ENCODE results near the gene CMTM7.

CMTM7 gene, protein sequence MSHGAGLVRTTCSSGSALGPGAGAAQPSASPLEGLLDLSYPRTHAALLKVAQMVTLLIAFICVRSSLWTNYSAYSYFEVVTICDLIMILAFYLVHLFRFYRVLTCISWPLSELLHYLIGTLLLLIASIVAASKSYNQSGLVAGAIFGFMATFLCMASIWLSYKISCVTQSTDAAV

DNA sequence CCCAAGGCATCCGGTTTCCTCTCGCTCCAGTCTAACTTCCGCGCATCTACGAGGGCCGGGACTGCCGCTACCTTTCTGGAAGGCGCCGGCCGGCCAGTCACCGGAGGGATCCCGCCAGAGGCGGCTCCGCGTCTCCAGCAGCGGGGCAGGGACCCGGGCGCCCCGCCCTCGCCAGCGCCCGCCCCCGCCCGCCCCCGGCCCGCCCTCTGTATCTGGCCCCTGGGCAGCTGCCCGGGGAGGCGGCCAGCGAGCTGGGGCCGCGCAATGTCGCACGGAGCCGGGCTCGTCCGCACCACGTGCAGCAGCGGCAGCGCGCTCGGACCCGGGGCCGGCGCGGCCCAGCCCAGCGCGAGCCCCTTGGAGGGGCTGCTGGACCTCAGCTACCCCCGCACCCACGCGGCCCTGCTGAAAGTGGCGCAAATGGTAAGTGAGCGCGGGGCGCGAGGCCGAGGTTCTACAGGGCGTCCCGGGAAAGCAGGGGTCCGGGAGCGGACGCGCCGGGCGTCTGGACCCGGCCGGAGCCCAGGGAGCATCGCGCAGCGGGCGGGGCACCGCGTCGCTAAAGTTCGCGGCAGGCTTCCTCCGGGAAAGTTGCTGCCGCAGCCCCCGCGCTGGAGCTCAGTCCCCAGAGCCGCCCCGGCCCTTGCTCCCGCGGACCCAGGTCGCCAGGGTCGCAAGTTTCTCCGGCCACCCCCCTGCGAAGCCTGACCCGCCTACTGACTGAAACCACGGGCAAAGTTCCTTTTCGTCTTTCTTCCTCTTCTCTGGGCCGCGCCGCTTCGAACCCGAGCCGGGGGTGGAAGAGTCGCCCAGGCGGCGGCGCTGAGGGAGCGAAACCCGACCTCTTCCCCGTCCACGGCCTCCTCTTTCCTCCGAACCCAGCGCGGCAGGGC lies at the start of gene CMTM7:
Gene CMTM7 (plus strand): TSS at position 211 of the 893 bp plus-strand sequence. CDS start 54 bp downstream, at position 265.
- DNase-seq (ENCODE audit: low read depth in 4 of 4, low spot score in 1 of 4), result peak in 2 of 4 experiments; percentile 31 to 55

DNA sequence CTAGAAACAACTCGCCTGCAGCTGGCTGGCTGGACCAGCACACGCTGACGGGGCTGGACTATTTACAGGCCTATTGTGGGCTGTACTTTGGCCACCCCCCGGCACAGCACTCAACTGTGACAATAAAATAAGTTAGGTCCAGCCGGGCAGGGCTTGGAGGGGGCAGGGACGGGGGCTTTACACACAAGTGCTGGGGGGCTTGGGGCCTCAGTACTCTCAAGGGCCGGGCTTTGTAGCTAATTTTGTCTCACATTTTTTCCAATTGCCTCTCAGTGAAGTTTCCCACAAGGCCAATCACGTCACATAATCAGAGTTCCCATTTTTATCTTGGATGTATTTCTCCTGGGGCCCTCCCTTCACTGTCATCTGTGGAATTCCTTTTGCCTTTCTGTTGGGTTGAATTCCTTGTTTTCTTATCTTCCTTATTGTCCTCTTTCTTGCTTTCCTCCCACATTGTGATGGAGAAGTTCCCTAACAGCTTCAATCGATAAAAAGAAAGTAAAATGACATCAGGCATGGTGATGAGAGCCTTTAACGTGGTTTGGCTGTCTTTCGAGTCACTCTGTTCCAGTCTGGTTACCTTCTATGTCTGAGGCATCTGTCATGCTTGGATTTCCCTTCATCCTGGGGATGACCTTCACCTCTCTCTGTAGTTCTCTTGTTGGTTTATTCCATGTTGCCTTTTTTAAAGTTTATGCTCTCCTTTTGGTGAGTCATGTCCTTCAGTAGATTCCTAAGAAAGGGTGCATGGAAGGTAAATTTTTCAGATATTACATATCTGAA lies 44.1 kb upstream of the CMTM7 start:
- no peak for DNase-seq (ENCODE audit: low read depth in 4 of 4, low spot score in 1 of 4)

DNA sequence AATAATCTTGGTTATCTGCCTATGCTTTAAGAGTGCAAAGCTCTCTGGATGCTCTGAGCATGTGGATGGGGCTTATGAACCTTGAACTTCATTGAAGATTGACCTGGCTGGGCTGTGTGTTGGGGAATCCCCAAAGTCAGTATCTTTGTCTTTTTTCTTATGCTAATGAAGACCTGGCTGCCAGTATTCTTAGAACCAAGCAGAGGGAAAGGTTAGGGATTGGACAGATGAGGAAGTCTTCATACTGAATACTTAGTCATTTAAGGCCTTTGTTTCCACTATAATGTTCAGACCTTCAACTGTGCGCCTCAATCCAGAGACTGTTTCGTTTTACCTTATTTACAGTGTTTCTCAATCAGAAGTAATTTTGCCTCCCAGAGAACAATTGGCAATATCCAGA lies 42.5 kb upstream of the CMTM7 start:
- DNase-seq (ENCODE audit: low read depth in 4 of 4, low spot score in 1 of 4), result no peak

DNA sequence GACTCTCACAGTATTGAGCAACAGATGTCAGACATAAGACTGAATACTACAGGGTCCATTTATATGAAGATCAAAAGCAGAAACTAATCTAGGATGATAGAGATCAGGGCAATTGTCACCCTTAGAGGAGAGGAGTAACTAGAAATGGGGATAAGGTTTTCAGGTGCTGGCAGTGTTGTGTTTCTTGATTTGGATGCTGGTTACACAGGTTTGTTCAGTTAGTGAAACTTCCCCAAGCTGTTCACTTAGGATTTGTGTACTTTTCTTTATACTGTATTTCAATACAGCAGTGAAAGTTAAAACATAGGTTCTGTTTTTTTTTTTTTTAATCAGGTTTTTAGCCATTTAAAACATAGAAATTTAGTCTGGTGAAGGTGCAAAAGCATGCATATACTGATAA lies 39.1 kb upstream of the CMTM7 start:
- DNase-seq (ENCODE audit: low read depth in 4 of 4, low spot score in 1 of 4), result no peak

DNA sequence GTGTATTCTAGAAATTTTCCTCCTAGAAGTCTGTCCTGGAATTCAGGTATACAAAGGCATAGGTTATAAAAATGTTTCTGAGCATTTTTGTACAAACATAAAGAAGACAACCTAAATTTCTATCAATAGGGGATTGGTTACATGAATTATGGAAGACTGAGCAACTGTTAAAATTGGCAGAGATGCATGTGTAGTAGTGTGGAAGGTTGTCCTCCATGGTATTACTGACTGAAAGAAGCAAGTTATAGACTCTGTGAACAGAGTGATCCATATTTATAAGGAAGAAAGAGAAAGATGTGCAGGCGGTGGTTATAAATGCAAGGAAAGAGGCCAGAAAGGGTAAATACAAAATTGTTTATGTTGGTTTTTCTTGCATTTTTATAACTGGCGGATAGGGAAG lies 38.3 kb upstream of the CMTM7 start:
- DNase-seq (ENCODE audit: low read depth in 4 of 4, low spot score in 1 of 4), result no peak

DNA sequence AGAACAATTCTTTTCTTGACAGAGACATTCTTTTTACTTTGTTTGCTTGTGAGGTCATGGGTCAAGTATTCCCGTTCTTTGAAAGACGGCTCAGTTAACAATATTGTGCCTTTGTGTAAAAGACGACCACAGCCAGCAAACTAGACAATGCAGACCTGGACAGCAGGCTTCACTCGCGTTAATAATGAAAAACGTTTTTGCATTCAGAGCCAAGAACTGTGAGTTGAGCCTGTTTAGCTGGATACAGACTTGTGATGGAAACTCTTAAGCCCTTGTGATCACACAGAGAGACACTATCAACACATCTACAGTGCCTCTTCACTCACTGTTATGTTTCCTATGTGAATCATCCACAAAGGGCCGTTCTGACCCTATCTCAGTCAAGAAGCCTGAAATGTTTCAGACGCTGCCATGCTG lies 37.3 kb upstream of the CMTM7 start:
- DNase-seq (ENCODE audit: low read depth in 4 of 4, low spot score in 1 of 4), result no peak

DNA sequence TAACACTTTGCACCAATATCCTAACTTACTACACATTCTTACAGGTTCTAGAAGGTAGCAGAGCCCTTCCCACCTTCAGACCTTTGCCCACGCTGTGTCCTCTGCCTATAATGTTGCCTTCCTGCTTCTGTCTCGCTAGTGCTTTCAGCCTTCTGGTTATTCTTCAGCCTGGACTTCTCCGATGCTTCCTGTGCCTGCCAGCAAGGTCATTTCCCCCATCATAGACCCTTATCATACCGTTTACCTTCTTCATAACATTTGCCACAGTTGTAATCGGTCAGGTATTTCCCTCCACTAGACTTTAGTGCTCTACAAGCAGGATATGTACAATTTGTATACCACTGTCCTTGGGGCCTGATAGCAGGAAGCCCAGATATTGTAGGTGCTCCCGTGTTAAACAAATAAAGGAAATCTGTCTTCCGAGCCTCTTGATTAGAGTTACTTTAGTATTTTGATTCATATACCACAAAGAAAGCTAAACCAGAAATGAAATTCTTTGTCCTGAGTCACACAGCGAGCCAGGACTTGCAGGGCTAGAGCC lies 35.8 kb upstream of the CMTM7 start:
- DNase-seq (ENCODE audit: low read depth in 4 of 4, low spot score in 1 of 4), result no peak

DNA sequence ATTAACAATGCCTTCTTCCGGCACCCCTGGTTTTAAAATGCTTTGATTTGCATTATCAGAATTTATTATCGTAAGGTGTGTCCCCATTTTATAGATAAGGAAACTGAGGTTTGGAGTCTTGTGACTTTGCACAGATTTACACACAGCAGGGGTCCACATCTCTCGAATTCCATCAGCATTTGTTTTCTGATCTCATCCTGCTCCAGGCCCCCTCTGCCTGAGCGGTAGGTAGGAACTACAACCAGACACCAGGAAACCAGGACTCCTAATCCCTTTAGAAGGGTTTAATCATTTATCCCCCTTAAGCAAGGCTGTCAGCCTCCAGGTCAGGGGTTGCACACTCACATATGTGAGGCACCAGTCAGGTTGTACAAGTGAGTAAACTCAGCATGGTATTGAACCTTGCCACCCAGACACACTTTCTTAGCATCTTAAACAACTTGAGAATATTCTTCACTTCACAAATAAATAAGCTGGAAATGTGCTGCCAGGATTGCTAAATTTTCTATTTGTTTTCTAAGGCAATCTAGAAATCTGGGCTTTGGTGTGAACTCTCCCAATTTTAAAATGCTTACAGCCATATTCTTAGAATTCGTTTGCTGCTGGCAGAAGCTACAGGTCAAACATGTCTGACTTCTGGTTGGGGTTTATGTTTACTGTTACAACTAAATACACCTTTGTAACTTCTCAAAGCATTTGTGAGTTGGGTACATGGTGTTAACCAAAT lies 31.7 kb upstream of the CMTM7 start:
- no peak for DNase-seq (ENCODE audit: low read depth in 4 of 4, low spot score in 1 of 4)

DNA sequence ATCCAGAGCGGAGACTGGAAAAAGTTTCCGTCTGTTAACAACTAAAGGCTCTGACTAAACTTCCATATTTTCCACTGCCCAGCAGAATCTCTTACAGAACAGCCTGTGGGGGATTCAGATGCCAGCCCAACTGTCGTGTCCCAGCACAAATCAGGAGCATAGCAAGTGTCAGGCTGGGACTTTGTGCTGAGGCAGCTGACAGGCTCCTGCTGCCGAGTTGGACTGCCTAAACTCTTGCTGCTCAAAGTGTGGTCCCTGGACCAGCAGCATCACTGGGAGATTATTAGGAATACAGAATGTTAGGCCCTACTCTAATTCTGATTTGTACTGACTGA lies 31.2 kb upstream of the CMTM7 start:
- no peak for DNase-seq (ENCODE audit: low read depth in 4 of 4, low spot score in 1 of 4)

DNA sequence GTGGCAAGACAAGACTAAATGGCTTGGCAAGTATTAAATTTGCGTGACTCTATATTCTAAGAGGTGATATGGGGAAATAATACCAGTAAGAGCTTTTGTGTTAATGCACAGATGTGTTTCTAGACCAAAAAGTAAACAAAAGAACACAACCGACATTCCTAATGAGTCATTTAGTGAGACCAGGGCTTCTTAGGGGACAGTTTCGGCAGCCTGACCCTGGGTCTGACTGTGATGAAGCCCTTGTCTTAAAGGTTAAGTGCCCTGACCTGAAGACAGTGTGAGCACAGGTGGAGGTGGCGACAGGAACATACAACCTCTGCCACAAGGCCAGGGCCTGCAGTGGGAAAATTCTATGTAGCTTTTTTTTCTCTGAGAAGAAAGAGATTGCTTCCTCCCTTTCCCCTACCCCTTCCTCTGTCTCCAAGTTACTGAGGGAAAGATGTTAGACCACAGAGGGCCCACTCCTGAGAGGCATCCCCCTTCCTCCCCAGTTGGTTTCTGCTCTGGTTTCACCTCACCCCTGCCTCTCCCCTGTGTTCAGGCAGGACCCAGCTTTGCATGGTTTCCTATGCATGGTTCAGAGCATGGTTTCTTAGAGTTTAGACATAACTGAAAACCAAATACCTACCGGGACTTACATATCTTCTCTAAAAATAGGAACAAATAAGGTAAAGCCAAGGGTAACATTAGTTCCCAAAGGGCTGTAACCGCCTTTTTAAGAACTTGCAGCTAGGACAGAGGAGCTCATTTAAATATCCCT lies 24.8 kb upstream of the CMTM7 start:
- no peak for DNase-seq (ENCODE audit: low read depth in 4 of 4, low spot score in 1 of 4)

DNA sequence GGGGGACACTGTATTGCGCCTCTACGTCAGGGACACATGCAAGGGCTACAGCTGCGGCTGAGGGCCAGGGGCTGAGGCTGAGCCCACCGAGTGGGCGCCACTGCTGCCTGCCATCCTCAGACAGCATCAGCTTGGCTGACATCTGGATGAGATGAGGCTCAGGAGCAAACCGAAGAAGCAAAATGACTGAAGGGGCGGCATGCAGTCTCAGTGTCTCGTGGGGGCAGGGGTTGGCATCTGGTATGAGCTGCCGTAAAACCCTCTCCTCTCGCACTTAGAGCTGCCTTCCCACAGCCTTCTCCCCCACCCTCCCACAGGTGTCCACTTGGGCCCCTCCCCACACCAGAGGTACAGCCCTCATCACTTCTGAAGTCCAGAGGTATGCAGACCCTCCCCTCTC lies 24.2 kb upstream of the CMTM7 start:
- no peak for DNase-seq (ENCODE audit: low read depth in 4 of 4, low spot score in 1 of 4)

DNA sequence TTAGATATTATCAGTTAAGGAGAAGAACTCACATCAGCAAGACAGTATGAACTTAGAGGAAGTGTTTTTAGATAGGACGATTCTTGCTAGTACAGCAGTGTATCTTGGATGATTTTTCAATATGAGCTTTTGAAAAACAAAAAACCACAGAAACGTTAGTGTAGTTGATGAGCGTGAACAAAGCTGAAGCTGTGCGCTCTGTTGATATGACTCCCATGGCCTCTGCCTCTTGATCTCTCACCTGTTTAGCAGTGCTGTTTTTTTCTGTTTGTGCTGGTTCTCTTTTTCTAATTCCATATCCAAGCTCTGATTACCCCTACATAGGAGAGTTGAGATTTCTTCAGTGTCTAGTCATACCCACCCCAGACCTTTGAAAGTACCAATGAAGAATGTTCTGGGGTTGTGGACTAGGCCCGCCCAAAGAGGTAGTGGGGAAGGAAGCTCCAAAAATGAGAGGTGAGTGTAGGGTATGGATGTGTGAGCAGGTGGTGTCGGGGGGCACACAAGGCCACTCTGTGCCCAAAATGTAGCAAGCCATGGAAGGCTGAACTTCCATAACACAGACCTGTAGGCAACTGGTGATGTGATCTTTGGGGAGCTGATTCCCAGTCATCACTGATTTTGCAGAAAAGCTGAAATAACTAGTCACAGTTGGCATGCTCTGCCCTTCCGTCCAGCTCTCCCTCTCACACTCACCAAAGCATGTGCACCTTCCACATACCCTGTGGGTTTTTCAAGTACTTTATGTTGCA lies 20.0 kb upstream of the CMTM7 start:
- no peak for DNase-seq (ENCODE audit: low read depth in 4 of 4, low spot score in 1 of 4)

DNA sequence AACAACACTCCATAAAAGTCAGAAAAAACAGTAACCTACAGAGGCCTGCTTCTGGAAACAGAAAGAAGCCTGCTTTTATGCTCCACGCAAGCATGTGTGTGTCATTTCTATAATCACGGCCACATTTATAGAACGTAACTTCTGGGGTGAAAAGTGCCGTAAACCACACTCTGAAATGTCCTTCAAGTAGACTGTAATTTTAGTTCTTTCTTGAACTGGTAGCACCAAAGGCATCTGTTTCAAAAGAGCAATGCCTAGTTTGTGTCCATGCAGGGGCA lies 19.5 kb upstream of the CMTM7 start:
- no peak for DNase-seq (ENCODE audit: low read depth in 4 of 4, low spot score in 1 of 4)

DNA sequence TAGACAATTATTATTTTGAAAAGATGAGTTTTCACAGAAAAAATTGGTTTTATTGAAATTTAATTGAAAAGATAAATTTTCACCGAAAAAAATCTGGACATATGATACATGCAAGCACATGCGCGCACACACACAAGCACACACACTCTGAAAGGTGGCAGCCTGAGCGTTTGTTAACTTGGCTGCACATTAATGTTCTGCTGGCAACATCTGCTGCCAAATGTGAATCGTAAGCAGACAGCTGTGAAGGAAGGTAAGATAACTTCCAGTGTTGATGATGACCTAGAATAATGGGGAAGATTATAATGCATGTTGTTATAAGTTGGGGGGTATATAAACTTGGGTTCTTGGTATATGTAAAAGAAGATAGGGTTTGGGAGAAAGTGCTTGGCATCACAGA lies 18.4 kb upstream of the CMTM7 start:
- no peak for DNase-seq (ENCODE audit: low read depth in 4 of 4, low spot score in 1 of 4)

DNA sequence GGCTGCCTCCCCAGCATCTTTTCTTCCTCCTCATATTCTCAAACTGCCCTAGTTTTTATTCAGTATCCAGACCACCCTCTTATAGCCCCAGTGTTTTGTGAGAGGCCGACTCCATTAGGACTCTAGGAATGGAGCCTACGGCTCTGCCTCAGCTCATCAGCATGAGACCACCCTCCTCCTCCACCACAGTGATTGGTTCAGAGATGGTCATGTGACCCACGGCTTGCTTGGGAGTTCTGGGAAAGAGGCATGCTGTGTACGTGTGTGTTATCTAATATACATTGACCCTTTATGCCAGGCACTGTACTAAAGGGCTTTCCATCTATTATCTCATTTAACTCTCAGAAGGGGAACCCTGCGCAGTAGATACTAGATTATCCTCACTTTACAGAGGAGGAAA lies 17.8 kb upstream of the CMTM7 start:
- DNase-seq (ENCODE audit: low read depth in 4 of 4, low spot score in 1 of 4), result no peak

DNA sequence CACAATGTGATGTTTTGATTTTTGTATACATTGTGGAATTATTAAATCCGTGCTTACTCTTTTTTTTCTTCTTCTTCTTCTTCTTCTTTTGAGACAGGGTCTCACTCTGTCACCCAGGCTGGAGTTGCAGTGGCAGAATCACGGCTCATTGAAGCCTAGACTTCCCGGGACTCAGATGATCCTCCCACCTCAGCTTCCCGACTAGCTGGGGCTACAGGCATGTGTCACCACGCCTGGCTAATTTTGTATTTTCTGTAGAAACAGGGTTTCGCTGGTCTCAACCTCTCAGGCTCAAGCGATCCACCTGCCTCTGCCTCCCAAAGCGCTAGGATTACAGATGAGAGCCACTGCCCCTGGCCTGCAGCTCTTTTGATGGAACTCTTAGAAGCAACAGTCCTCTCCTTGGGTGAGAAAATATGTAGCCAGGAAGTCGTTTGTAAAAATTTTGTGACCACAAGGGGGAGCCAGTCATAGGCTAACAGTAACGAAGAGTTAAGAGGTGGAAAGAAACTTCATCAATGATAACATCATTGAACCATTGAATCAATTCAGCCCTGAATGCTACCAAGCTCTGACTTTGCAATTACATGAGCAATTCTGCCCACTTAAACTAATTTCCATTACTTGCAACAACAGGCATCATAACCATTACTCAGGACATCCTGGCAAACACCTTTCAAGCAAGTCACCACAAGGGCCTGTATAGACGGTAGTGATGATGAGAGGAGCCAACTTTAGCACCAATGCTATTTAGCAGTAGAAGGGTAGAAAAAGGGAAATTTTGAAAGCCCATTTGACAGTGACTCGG lies 16.7 kb upstream of the CMTM7 start:
- DNase-seq (ENCODE audit: low read depth in 4 of 4, low spot score in 1 of 4), result peak; percentile 28 to 67 (median 58)

DNA sequence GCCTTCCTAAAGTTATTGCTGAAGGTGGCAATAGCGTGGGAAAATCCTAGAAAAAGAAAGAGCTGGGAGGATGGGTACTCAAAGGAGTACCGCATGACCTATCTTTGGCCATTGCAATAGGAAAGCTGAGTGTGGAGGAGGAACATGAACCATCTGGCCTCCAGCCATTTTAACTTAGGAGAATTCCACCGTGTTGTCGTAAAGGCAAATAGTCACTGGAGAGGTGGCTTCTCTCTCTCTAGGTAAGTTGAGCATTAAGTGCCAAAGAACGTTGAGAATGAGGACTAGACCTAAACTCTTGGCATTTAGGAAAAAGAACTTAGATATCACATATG lies 16.1 kb upstream of the CMTM7 start:
- no peak for DNase-seq (ENCODE audit: low read depth in 4 of 4, low spot score in 1 of 4)

DNA sequence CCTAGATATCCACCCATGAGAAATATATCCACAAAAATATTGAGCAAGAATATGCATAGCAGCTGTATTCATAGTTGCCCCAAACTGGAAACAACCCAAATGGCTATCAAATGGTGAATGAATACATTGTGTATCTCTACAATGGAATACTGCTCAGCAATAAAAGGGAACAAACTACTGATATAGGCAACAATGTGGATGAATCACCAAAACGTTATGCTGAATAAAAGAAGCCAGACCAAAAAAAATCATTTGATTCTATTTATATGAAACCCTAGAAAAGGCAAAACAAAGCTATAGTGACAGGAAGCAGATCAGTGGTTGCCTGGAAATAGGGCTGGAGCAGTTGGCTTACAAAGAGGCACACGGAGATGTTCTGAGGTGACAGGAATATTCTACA lies 15.5 kb upstream of the CMTM7 start:
- DNase-seq (ENCODE audit: low read depth in 4 of 4, low spot score in 1 of 4), result no peak

DNA sequence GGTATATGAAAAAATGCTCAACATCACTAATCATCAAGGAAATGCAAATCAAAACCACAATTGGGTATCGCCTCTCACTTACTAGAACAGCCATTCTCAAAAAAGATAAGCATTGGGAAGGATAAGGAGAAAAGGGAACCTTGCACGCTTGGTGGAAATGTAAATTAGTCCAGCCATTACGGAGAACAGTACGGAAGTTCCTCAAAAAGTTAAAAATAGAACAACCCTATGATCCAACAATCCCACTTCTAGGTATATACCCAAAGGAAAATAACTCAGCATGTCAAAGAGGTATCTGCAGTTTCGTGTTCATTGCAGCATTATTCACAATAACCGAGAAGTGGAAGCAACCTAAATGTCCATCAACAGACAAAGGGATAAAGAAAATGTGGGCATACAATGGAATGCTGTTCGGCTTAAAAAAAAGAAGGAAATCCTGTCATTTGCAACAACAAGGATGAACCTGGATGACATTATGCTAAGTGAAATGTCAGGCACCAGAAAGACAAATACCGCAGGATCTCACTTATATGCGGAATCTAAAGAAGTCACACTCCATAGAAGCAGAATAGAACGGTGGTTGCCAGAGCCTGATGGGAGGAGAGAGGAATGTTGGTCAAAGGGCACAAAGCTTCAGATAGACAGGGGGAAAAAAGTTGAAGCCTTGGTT lies 11.7 kb upstream of the CMTM7 start:
- no peak for DNase-seq (ENCODE audit: low read depth in 4 of 4, low spot score in 1 of 4)
